Activated CD4-positive, alpha-beta T cell treated with anti-CD3 and anti-CD28 coated beads, Interleukin-2, amount 10 ng/mL, durations not matched to agents 24 days and 14 days (primary cell): ENCODE results near the gene CELA2A. TPM values are rescaled to one million over a fixed set of nuclear protein-coding genes. Genes with fewer than 3 reads are reported as not detected.
A peak's percentile ranks its signal among the peaks of the same experiment; 100 is the strongest.
"Not testable (repeated sequence)": the region's sequence is repeated elsewhere in the genome, so short reads cannot be mapped to it uniquely, and the experiment has no call there.

Source experiments
- DNase-seq: peaks from one replicate; pipeline ENCODE4 v3.0.0; 2022
- H3K27ac Mint-ChIP-seq: one replicate; pipeline ENCODE4 v1.8.0; 2022; ENCODE audit warnings: mild to moderate bottlenecking, mixed read lengths
- H3K27me3 Mint-ChIP-seq: one replicate; pipeline ENCODE4 v1.8.0; 2022; ENCODE audit warnings: mixed read lengths
- H3K36me3 Mint-ChIP-seq: one replicate; pipeline ENCODE4 v1.8.0; 2022; ENCODE audit warnings: low read depth, mild to moderate bottlenecking, mixed read lengths
- H3K4me1 Mint-ChIP-seq: one replicate; pipeline ENCODE4 v1.8.0; 2021; ENCODE audit warnings: mixed read lengths
- H3K4me3 Mint-ChIP-seq: one replicate; pipeline ENCODE4 v1.8.0; 2022; ENCODE audit warnings: mild to moderate bottlenecking, moderate library complexity, mixed read lengths
- H3K9me3 Mint-ChIP-seq: one replicate; pipeline ENCODE4 v1.8.0; 2021; ENCODE audit warnings: mixed read lengths
- intact Hi-C: fragments of 100-400 bp; cut with micrococcal nuclease; formaldehyde crosslinking; loops from one replicate; pipeline ENCODE4 v1.15.1; 2023
- total RNA-seq: library from RNA; stranded (reverse); gene quantifications from 2 replicates; pipeline ENCODE4 v1.2.3, GENCODE V29; 2022

Gene CELA2A
- total RNA-seq, 1 donor from 2014 or later = not detected

DNA sequence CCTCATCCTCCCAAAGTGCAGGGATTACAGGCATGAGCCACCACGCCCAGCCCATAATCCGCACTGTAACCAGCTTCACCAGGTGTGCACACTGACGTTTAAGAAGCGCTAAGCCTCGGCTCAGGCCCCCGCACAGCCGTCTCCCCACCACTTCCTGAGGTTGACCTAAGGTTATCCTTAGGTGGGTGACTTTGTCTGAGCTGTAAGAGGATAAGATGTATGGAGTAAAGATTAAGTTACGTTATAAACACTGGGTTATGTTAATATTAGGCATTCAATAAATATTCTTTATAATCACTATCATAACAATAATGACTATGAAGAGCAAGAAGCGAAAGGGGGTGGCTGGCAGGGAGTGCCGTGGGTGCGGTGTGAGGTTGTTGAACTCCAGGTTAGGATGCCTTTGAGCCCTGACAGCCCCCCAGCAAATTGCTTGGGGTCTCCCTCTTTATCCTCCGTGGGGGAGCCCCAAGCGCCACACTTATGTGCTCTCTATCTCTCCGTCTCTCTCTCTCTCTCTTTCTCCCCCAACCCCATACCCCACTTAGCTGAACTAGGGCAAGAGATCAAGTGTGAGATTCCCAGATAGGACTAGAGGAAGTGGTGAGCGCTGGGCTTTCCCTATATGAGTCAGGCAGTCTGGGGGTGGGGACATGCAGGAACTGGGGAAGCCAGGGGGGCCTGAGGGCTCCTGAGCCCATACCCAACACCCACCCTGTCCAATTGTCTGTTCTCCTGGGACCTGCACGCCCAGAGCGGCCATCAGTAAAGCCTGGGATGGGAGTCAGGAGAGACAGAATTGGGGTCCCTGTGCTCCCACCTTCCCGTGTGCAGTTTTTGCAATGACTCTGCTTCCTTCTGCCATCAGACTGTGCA, 39.2 kb upstream of the CELA2A start:
- peaks cover 62% of the 10 kb centered on the region for H3K4me1 Mint-ChIP-seq
- H3K9me3 Mint-ChIP-seq = peaks cover 4% of the 10 kb centered on the region
- H3K4me3 Mint-ChIP-seq = peak overlapping the region; percentile 70
- no peaks in the 10 kb centered on the region for H3K27me3 Mint-ChIP-seq
- peak overlapping the region; percentile 73 for H3K27ac Mint-ChIP-seq
- intact Hi-C loops = loop anchor here (2.0 to 5.0 kb wide), 3 partner anchors 70 to 165 kb away; partner anchors contain the start of gene CASP9
- peak; percentile 87 for DNase-seq
- H3K36me3 Mint-ChIP-seq = peaks cover 53% of the 10 kb centered on the region

DNA sequence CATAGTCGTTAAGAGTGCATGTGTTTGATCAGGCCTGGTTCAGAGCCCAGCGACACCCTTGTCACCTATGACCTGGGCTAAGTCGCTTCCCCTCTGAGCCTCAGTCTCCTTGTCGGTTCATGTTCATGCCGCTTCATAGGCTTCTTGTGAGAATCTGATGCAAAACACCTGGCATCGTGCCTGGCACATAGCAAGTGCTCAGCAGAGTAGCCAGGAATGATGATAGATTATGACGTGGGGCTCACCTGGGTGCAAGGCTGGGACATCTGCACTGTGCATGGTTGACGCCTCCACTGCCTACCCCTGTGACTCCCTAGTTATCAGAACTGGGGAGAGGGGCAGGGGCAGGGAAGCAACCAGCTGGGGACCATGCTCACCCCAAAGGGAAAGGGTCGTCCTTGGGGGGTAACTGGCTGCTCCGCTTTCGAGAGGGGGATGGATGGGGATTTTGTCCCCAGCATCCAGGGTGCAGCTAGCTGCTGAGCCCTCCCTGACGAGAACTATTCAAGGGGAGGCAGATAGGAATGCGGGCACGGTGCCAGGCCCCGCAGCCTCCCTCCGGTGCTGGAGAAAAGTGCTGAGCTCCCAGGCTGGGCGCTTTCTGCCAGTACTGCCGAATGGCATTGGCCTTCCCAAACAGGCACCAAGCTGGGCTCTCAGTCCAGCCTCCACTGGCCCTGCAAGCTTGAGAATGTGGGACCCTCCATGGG, 37.6 kb upstream of the CELA2A start:
- H3K27me3 Mint-ChIP-seq = no peaks in the 10 kb centered on the region
- intact Hi-C loops = loop anchor here (5.0 kb wide), 1 partner anchor 167 kb away; no protein-coding TSS in a partner anchor

DNA sequence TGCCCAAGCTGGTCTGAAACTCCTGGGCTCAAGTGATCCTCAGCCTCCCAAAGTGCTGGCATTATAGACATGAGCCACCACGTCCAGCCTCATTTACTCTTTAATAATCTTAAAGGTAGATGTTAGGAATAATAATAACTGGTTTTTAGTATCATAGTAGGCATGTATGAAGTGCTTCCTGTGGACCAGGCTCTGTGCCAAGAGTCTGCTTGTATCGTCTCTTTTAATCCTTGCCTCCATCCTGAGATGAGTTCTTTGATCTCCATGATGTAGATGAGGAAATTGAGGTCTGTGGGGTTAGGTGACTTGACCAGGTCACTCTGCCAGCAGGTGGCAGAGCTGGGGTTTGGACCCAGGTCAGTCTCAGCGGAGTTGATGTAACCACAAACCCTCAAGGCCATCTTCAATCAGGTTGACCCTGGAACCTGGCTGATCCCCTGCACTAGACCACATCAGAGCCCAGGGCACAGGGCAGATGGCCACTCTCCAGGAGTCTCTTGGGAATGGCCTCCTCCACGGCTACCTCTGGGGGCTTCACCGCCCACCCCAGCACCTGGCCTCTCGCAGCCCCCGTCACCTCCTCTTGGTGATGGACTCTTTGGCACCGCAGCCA, 35.6 kb upstream of the CELA2A start:
- no peak overlapping the region for H3K4me3 Mint-ChIP-seq
- no peaks in the 10 kb centered on the region for H3K27me3 Mint-ChIP-seq
- peaks cover 21% of the 10 kb centered on the region for H3K36me3 Mint-ChIP-seq
- H3K27ac Mint-ChIP-seq = no peak overlapping the region
- H3K9me3 Mint-ChIP-seq = no peaks in the 10 kb centered on the region
- peaks cover 37% of the 10 kb centered on the region for H3K4me1 Mint-ChIP-seq
- DNase-seq = no peak
- intact Hi-C loops = no loop called here

More for the DNA sequence above, 37.6 kb upstream of the CELA2A start:
- peaks cover 38% of the 10 kb centered on the region for H3K36me3 Mint-ChIP-seq
- H3K4me1 Mint-ChIP-seq = peaks cover 50% of the 10 kb centered on the region
- H3K27ac Mint-ChIP-seq = no peak overlapping the region
- no peak overlapping the region for H3K4me3 Mint-ChIP-seq
- H3K9me3 Mint-ChIP-seq = peaks cover 4% of the 10 kb centered on the region
- peak; percentile 54 for DNase-seq

DNA sequence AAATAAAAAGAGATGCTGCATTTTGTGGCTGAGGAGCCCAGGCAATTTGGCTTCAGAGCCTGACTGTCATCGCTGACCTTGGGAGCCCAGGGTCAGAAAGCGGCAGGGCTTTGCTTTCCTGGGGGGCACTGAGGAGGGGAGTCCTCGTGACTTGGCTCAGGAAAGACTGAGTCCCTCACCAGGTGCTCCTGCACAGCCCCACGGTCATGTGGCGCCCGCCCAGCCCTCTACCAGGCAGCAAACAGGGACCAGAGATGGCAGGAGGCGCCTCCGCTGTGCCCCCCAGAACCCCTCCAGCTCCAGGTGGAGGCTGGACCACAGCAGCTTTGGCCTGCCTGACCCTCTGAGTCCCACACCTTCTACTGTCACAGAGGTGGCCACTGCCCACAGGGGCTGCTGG, 33.7 kb upstream of the CELA2A start:
- Mint-ChIP-seq H3K9me3 (no peaks in the 10 kb centered on the region), H3K4me3 (no peak overlapping the region), H3K4me1 (peaks cover 27% of the 10 kb centered on the region), H3K27me3 (no peaks in the 10 kb centered on the region), H3K27ac (no peak overlapping the region), H3K36me3 (peaks cover 30% of the 10 kb centered on the region)
- intact Hi-C loops = no loop called here
- DNase-seq = no peak

DNA sequence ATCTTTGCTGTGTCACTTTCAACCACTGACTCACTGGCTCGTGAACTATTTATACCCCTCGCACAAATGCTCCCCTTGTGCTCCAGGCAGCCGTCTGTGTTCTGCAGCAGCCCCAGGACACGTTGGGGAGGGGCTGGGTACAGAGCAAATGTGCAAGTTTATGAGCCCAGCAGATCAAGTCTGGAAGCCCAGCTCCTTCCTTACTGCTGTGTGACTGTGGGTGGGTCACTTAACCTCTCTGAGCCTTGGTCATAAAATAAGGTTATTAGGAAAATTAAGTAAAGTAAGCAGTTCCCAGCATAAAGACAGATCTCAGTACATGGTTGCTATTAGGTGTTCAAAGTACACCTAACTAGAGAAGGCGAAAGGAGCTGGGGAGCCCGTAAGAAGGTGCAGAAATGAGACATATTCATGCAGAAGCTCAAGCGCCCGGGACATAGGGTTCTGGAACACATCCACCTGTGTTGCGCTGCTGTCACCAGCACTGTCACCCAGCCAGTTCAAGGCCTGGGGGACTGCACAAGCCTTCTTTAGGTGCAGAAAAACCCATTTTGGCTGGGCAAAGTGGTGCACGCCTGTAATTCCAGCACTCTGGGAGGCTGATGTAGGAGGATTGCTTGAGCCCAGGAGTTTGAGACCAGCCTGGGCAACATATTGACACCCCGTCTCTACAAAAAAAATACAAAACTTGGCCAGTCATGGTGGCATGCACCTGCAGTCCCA, 33.0 kb upstream of the CELA2A start:
- H3K9me3 Mint-ChIP-seq = no peaks in the 10 kb centered on the region
- peaks cover 26% of the 10 kb centered on the region for H3K4me1 Mint-ChIP-seq
- H3K27ac Mint-ChIP-seq = no peak overlapping the region
- H3K27me3 Mint-ChIP-seq = no peaks in the 10 kb centered on the region
- DNase-seq = no peak
- H3K4me3 Mint-ChIP-seq = no peak overlapping the region
- H3K36me3 Mint-ChIP-seq = peaks cover 32% of the 10 kb centered on the region
- intact Hi-C loops = no loop called here

DNA sequence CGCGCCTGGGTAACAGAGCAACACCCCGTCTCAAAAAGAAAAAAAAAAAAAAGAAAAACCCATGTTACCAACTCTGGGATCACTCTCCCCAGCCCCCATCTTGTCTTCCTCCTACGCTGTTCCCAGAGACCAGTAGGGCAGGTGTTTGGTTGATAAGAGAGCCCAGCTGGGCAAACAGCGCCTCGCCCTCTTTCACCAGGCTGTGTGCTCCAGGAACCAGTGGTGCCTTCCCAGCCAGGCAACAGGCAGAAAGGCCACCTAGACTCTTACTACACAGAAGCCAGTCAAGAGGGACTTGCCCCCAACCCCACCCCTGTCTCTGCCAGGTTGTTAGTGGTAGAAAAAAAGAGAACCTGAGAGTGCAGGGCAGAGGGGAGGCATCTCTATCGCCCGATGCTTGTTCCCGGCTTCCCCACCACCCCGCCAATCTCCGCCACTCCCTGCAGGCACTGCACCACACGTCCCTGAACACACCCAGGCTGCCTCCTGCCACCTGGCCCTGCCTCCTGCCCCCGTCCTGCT, 32.3 kb upstream of the CELA2A start:
- intact Hi-C loops = no loop called here
- Mint-ChIP-seq H3K27me3 (no peaks in the 10 kb centered on the region), H3K4me1 (peaks cover 22% of the 10 kb centered on the region), H3K36me3 (peaks cover 28% of the 10 kb centered on the region), H3K4me3 (no peak overlapping the region), H3K27ac (peak overlapping the region; percentile 35), H3K9me3 (no peaks in the 10 kb centered on the region)
- DNase-seq = no peak

DNA sequence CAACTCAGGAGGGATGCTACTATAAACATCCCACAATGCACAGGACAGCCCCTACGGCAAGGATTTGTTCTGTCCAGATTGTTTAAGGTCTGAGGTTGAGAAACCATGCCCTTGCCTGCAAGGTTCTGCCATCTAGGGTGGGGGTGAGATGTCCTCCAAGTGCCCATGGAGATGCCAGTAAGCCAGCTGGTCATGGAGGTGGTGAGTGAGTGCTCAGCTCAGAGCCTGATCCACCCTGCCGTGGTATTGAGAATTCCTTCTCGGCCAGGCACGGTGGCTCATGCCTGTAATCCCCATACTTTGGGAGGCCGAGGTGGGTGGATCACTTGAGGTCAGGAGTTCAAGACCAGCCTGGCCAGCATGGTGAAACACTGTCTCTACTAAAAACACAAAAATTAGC, 31.6 kb upstream of the CELA2A start:
- no peak for DNase-seq
- Mint-ChIP-seq H3K36me3 (peaks cover 26% of the 10 kb centered on the region), H3K9me3 (no peaks in the 10 kb centered on the region), H3K27me3 (no peaks in the 10 kb centered on the region), H3K4me3 (no peak overlapping the region), H3K27ac (no peak overlapping the region), H3K4me1 (peaks cover 17% of the 10 kb centered on the region)
- intact Hi-C loops = no loop called here

DNA sequence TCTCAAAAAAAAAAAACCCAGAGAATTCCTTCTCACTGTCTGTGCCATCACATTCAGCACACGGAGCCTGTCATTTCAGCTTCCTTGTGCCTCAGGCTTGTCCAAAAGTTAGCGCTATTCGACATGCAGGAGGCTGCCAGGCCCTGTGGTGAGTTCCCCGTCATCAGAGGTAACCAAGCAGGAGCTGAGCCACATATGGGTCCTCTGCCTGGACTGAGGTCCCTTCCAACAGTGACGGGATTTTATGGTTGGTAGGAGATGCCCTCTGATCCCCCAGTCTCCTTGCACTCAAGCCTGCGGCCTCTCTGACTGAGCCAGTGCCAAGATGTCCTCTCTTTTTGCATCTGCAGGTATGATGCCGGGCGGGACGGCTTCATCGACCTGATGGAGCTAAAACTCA, 31.0 kb upstream of the CELA2A start:
- peaks cover 26% of the 10 kb centered on the region for H3K36me3 Mint-ChIP-seq
- H3K4me1 Mint-ChIP-seq = peaks cover 16% of the 10 kb centered on the region
- H3K27ac Mint-ChIP-seq = peak overlapping the region; percentile 26

DNA sequence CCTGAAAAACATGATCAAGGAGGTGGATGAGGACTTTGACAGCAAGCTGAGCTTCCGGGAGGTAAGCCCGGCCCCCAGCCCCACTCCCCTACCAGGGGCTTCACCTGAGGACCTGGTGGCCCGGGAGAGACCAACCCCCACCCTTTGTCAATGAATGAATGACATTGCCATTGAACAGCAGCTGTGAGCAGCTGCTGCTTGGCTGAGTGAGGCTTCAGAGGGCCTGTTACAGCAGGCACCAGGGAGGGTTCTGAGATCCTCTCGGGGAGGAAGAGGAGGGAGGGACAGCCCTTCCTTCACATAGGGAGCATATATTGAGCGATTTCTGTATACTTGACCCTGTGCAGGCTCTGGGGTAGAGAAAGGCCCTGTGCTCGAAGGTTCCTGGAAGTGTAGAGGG, 30.6 kb upstream of the CELA2A start:
- intact Hi-C loops = no loop called here
- H3K27ac Mint-ChIP-seq = no peak overlapping the region
- no peaks in the 10 kb centered on the region for H3K27me3 Mint-ChIP-seq
- no peak for DNase-seq
- H3K36me3 Mint-ChIP-seq = peaks cover 22% of the 10 kb centered on the region
- no peak overlapping the region for H3K4me3 Mint-ChIP-seq
- H3K4me1 Mint-ChIP-seq = peaks cover 16% of the 10 kb centered on the region
- no peaks in the 10 kb centered on the region for H3K9me3 Mint-ChIP-seq

More for the DNA sequence above, 31.0 kb upstream of the CELA2A start:
- intact Hi-C loops = no loop called here
- DNase-seq = no peak
- H3K27me3 Mint-ChIP-seq = no peaks in the 10 kb centered on the region
- H3K9me3 Mint-ChIP-seq = no peaks in the 10 kb centered on the region
- no peak overlapping the region for H3K4me3 Mint-ChIP-seq

DNA sequence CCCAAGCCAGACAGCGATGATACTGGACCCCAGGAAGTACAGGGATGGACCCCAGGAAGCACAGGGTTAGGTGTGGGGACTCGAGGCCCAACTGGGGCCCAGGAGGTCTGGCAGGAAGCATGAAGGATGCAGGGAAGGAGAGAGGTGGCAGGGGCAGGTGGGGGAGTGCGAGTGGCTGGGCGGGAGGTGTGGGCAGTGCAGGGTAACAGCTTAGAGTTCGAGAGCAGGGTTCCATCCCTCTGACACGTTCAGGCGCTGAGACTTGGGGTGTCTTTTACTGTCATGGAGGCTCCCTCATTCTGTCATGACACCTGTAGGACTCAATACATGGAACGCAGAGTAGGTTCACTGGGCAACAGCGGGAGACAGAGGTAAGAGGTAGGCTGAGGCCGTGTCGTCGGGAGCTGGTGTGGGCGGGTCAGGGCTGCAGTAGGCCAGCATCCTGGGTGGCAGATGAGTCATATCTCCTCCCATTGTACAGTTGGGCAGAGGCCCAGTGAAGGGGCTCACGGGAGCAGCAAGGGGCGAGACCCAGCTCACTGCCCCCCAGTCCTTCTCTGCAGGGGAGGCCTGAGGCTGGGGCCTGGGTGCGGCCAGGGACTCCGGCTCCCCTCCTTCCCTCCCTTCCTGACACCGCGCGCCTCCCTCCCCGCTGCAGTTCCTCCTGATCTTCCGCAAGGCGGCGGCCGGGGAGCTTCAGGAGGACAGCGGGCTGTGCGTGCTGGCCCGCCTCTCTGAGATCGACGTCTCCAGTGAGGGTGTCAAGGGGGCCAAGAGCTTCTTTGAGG, 29.8 kb upstream of the CELA2A start:
- Mint-ChIP-seq H3K27me3 (no peaks in the 10 kb centered on the region), H3K9me3 (no peaks in the 10 kb centered on the region), H3K4me1 (peaks cover 16% of the 10 kb centered on the region), H3K4me3 (no peak overlapping the region), H3K36me3 (peaks cover 18% of the 10 kb centered on the region), H3K27ac (peak overlapping the region; percentile 73)
- intact Hi-C loops = no loop called here
- peak; percentile 56 for DNase-seq

DNA sequence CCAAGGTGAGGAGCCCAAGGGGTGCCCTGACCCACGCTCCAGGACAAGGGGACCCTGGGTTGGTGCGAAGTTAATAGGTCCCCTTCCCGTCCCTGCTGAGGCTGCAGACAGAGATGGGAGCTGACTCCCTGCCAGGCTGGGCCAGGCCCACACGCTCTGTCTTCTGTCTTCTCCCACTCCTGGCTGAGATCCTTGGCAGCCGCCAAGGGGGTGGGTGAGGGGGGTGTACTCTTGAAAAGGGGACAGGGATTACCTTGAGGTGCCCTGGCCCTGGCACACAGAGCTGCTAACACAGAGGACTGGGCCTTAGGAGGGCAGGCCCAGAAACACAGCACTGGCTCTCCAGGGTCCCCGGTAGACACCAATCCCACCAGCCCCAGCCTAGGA, 29.3 kb upstream of the CELA2A start:
- no peaks in the 10 kb centered on the region for H3K9me3 Mint-ChIP-seq
- no peak overlapping the region for H3K27ac Mint-ChIP-seq
- H3K4me1 Mint-ChIP-seq = peaks cover 16% of the 10 kb centered on the region
- DNase-seq = no peak
- no peak overlapping the region for H3K4me3 Mint-ChIP-seq
- H3K36me3 Mint-ChIP-seq = peaks cover 16% of the 10 kb centered on the region
- no peaks in the 10 kb centered on the region for H3K27me3 Mint-ChIP-seq
- intact Hi-C loops = no loop called here

DNA sequence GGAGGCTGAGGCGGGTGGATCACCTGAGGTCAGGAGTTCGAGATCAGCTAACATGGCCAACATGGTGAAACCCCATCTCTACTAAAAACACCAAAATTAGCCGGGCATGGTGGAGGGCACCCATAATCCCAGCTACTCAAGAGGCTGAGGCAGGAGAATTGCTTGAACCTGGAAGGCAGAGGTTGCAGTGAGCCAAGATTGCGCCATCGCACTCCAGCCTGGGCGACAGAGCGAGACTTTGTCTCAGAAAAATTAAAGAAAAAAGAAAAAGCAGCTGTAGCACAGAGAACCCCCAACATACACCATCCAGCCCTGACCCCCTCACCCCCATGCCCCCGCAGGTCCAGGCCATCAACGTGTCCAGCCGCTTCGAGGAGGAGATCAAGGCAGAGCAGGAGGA, 28.3 kb upstream of the CELA2A start:
- Mint-ChIP-seq H3K4me1 (peaks cover 16% of the 10 kb centered on the region), H3K36me3 (peaks cover 16% of the 10 kb centered on the region)
- H3K27ac Mint-ChIP-seq, intact Hi-C loops, DNase-seq, H3K27me3 Mint-ChIP-seq, H3K9me3 Mint-ChIP-seq, H3K4me3 Mint-ChIP-seq: not testable (repeated sequence)
